Inferior parietal cortex (tissue), 1 donor: ENCODE data around the gene NEUROD2.
"Not testable (repeated sequence)": the region's sequence is repeated elsewhere in the genome, so short reads cannot be mapped to it uniquely, and the experiment has no call there.

Experiments
- DNase-seq: peaks from one replicate; pipeline ENCODE4 v3.0.0-alpha.2; 2016; ENCODE audit errors: extremely low spot score

NEUROD2 gene

GRCh38 chr17:39602533-39603303, 5.0 kb downstream of the NEUROD2 start:
- DNase-seq, result no peak

DNA sequence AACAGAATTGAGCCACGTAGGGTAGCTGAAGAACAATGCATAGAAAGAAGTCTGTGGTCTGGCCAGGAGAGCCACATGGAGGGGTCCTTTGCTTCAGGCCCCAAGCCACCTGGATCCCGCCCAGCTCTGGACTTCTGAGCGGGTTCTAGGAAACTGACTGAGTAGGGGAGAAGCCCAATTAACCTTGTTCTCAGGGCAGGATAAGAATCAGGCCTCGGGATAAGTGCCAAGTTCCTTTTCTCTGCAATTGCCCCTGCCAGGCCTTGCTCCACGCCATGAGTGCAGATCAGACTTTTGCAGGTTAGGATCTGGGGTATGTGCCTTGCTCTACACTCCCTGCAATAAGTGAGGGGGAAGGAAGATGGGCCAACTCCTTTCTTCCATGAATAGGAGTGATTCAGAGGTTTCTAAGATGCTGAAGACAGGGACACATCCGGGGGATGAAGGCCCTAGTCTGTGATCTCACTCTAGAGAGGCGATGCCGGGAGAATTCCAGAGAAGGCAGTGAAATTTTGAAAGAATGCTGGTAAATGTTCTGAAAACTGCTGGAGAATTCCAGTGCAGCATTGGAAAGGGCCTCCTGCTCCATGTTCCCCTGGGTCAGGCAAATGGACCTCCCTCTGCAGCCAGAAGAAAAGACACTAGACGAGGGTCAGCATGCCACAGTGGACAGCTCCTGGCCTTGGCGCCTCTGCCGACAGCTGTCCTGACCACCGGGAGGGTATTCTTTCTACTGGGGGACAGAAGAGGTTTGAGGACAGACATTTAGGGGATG, 5.8 kb downstream of the NEUROD2 start:
- DNase-seq, result no peak

- DNase-seq, result no peak
Observed at GRCh38 chr17:39600997-39601597, 6.6 kb downstream of the NEUROD2 start.

DNA sequence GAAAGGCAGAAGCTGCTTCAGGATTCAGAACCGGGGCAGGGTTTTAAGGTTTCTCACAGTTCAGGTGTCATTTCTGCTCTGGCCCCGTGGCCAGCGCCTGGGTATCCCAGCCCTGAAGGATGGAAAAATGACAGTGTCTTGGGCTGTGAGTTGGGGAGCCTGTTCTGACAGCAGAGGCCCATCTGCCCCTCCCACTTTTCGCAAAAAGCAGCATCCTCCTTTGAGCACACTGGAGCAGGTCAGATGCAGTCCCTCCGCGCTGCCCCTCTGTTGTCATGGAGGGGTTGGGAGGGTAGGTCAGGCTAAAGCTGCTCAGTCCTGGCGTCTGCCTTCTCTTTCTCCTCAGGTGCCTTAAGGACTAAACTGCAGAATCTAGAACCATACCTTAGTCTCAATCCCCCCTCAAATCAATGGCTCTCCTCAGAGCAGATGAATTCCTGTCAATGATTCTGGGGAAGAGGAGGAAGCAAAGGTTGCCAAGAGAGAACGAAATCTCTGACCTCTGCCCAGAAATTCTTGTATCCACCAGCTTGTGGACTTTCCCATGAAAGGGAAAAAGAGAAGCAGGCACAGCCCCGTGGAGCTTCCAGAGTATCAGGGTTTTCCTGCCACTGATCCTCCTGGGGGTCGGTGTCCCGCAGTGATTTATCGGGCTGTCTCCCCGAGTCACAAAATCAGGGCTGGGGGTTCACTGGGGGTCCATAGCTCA, 7.3 kb downstream of the NEUROD2 start:
- DNase-seq, result no peak

GRCh38 chr17:39599665-39600231, 8.0 kb downstream of the NEUROD2 start:
- DNase-seq, result no peak

- DNase-seq, result no peak
Observed at GRCh38 chr17:39599004-39599664, 8.6 kb downstream of the NEUROD2 start.

DNA sequence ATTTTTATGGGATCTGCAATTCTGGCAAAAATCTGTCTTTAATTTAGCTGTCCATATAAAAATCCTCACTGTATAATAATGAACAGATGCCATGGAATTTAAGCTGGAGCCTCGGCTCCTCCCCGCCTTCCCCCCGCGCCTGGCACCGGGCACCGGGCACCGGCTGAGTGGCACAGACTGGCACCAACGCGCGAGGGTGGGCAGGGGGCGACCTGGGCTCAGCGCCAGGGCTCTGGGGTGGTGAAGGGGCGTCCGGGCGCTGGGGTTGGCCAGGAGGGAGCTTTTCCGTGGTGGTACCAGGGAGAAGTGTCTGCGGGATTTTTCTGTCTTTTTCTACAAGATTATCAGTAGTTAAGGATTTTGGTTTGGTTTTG, 9.1 kb downstream of the NEUROD2 start:
- DNase-seq, result no peak

- no peak for DNase-seq
Observed at GRCh38 chr17:39598047-39598481, 9.7 kb downstream of the NEUROD2 start.

GRCh38 chr17:39597372-39598046, 10.2 kb downstream of the NEUROD2 start:
- no peak for DNase-seq

- no peak for DNase-seq
Observed at GRCh38 chr17:39596543-39597267, 11.0 kb downstream of the NEUROD2 start.

DNA sequence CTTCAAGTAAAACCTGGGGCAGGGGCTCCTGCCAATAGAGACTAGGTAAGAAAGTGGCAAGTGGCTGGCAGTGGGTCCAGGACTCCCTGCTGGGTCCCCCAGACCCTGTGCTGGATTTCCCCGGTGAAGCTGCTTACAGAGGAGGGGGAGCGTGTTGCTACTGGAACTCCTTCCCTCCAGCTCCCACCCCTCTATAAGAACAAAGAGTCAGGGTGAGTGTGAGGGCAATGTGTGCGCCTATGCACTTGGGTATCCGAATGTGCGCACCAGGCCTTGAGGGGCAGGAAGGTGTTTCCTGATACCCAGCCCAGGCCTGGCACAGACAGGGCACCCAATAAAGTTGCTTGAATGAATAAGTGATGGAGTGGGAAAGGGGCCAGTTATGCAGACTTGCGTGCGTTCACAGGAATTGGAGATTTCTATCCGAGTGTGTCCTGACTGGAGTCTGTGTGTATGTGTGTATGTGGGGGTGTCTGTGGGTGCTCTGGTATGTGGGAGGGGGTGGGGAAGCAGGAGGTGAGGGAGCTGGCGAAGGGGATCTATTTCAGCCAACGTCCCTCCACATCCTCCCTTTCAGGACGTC, 11.7 kb downstream of the NEUROD2 start:
- DNase-seq, result no peak

- DNase-seq, result no peak
Observed at GRCh38 chr17:39595294-39595693, 12.4 kb downstream of the NEUROD2 start.

GRCh38 chr17:39593371-39593770, 14.3 kb downstream of the NEUROD2 start:
- DNase-seq, result no peak

GRCh38 chr17:39591958-39592954, 15.5 kb downstream of the NEUROD2 start:
- DNase-seq, result no peak

- not testable (repeated sequence) for DNase-seq
Observed at GRCh38 chr17:39590180-39590579, 17.5 kb downstream of the NEUROD2 start.

DNA sequence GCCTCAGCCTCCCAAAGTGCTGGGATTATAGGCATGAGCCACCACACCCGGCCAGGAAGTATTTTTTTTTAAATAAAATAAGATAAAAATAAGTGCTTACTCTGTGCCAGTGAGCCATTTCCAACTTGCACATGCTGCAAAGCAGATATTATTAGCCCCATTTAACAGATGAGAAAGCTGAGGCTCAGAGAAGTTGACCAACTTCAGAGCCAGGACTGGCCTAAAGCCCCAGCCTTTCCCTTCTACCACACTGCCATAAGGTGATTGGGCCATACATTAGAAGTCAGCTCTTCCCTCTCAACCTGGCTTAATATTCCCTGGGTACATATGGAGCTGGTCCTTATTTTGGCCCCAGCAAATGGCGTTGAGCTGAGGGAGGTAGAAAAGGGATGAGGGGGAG, 25.1 kb downstream of the NEUROD2 start:
- DNase-seq, result no peak

- no peak for DNase-seq
Observed at GRCh38 chr17:39581759-39582085, 26.0 kb downstream of the NEUROD2 start.

GRCh38 chr17:39581071-39581758, 26.5 kb downstream of the NEUROD2 start:
- DNase-seq, result no peak
